Effector memory CD4-positive, alpha-beta T cell (primary cell): ENCODE measurements around the gene EIF4EBP3.

ENCODE experiments used
- DNase-seq, 3 donors: peaks; one replicate each; pipeline ENCODE4 v3.0.0-alpha.2; 2020
- H3K27ac ChIP-seq: 2 replicates; pipeline ENCODE4 v1.7.0; 2013; ENCODE audit warnings: mild to moderate bottlenecking, low read length, moderate library complexity; ENCODE audit not compliant: insufficient read depth, poor library complexity, severe bottlenecking
- H3K27me3 ChIP-seq: replicated peaks from 2 replicates; pipeline ENCODE4 v1.7.0; 2013; ENCODE audit warnings: mild to moderate bottlenecking, low read length; ENCODE audit not compliant: insufficient read depth, control insufficient read depth, poor library complexity, severe bottlenecking
- H3K36me3 ChIP-seq: 2 replicates; pipeline ENCODE4 v1.7.0; 2013; ENCODE audit warnings: mild to moderate bottlenecking, low read length, moderate library complexity; ENCODE audit not compliant: control insufficient read depth, insufficient read depth
- H3K4me1 ChIP-seq: 2 replicates; pipeline ENCODE4 v1.7.0; 2013; ENCODE audit warnings: low read length, mild to moderate bottlenecking; ENCODE audit not compliant: control insufficient read depth, insufficient read depth, poor library complexity, severe bottlenecking
- H3K4me3 ChIP-seq: 2 replicates; pipeline ENCODE4 v1.7.0; 2013; ENCODE audit warnings: low read length, low read depth, mild to moderate bottlenecking; ENCODE audit not compliant: insufficient read depth, poor library complexity, severe bottlenecking
- H3K9me3 ChIP-seq: 2 replicates; pipeline ENCODE4 v1.7.0; 2013; ENCODE audit warnings: mild to moderate bottlenecking, low read length, moderate library complexity; ENCODE audit not compliant: control insufficient read depth

Gene EIF4EBP3

GRCh38 chr5:140555747-140556312 lies 8.4 kb downstream of the EIF4EBP3 start:
- H3K27ac ChIP-seq: peak overlapping the region; percentile 93
- no peaks in the 10 kb centered on the region for H3K9me3 ChIP-seq
- DNase-seq: no peak
- H3K4me1 ChIP-seq: peaks cover 15% of the 10 kb centered on the region
- H3K27me3 ChIP-seq: no peaks in the 10 kb centered on the region
- H3K4me3 ChIP-seq: peak overlapping the region; percentile 85
- H3K36me3 ChIP-seq: peaks cover 13% of the 10 kb centered on the region

GRCh38 chr5:140556438-140556837 lies 9.0 kb downstream of the EIF4EBP3 start:
- Histone ChIP-seq H3K36me3 (peaks cover 14% of the 10 kb centered on the region), H3K27me3 (no peaks in the 10 kb centered on the region), H3K27ac (peak overlapping the region; percentile 93), H3K4me3 (peak overlapping the region; percentile 85), H3K9me3 (no peaks in the 10 kb centered on the region), H3K4me1 (peaks cover 15% of the 10 kb centered on the region)
- DNase-seq: no peak

DNA sequence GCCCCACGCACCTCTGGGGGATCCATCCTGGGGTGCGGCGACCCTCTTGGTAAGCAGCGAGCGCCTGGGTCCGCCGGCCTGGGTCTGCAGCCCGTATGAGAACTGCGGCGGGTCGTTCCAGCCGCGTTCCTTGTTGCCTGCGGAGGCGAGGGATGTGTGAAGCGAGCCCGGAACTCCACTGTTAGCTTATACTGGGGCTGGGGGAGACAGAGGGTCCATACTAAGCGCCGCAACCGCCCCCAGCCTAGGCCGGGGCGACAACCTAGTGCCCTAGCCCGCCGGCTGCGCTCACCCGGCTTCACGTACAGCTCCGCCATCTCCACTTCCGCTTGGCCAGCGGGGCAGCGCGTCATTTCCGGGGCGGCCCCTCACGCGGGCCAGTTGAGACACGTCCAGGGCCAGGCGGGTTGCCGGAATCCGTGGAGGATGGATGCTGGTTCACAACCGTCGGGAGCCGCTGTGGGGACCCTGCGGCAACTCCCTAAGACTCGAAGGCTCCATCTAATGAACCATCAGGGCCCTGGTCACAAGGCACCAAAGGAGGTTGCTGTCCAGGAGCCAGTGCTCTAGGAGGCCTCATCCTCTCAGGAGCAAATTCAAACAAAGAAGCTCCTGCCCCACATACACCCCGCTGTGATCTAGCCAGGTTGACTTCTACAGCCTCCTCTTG lies 9.8 kb downstream of the EIF4EBP3 start, which contains the start of gene SRA1:
TSS of gene SRA1 (minus strand) at position 338 of the 670 bp plus-strand sequence. CDS start at position 317, 21 bp downstream.
- Histone ChIP-seq H3K36me3 (peaks cover 9% of the 10 kb centered on the region), H3K9me3 (no peaks in the 10 kb centered on the region), H3K4me1 (peaks cover 15% of the 10 kb centered on the region), H3K27me3 (no peaks in the 10 kb centered on the region), H3K4me3 (peak within 1 kb of the TSS; percentile 85), H3K27ac (peak within 1 kb of the TSS; percentile 93)
- peak; percentile 69 to 84 (median 72) for DNase-seq

GRCh38 chr5:140557965-140558364 lies 10.5 kb downstream of the EIF4EBP3 start:
- Histone ChIP-seq H3K27me3 (no peaks in the 10 kb centered on the region), H3K36me3 (peaks cover 9% of the 10 kb centered on the region), H3K9me3 (no peaks in the 10 kb centered on the region), H3K4me3 (no peak overlapping the region), H3K4me1 (peaks cover 15% of the 10 kb centered on the region), H3K27ac (peak overlapping the region; percentile 93)
- DNase-seq: no peak

- Histone ChIP-seq H3K27ac (no peak overlapping the region), H3K4me3 (no peak overlapping the region), H3K36me3 (peaks cover 9% of the 10 kb centered on the region), H3K4me1 (peaks cover 18% of the 10 kb centered on the region), H3K9me3 (no peaks in the 10 kb centered on the region), H3K27me3 (no peaks in the 10 kb centered on the region)
- DNase-seq: no peak
Observed at GRCh38 chr5:140558542-140558941, 11.1 kb downstream of the EIF4EBP3 start.

- H3K27me3 ChIP-seq: no peaks in the 10 kb centered on the region
- H3K27ac ChIP-seq: no peak overlapping the region
- H3K4me3 ChIP-seq: no peak overlapping the region
- H3K9me3 ChIP-seq: no peaks in the 10 kb centered on the region
- peaks cover 9% of the 10 kb centered on the region for H3K36me3 ChIP-seq
- H3K4me1 ChIP-seq: peaks cover 26% of the 10 kb centered on the region
- no peak for DNase-seq
Observed at GRCh38 chr5:140560227-140560626, 12.8 kb downstream of the EIF4EBP3 start.

GRCh38 chr5:140561753-140562523 lies 14.5 kb downstream of the EIF4EBP3 start:
- Histone ChIP-seq H3K27ac (no peak overlapping the region), H3K36me3 (peaks cover 12% of the 10 kb centered on the region), H3K9me3 (no peaks in the 10 kb centered on the region), H3K4me3 (no peak overlapping the region), H3K27me3 (no peaks in the 10 kb centered on the region), H3K4me1 (peaks cover 18% of the 10 kb centered on the region)
- no peak for DNase-seq

DNA sequence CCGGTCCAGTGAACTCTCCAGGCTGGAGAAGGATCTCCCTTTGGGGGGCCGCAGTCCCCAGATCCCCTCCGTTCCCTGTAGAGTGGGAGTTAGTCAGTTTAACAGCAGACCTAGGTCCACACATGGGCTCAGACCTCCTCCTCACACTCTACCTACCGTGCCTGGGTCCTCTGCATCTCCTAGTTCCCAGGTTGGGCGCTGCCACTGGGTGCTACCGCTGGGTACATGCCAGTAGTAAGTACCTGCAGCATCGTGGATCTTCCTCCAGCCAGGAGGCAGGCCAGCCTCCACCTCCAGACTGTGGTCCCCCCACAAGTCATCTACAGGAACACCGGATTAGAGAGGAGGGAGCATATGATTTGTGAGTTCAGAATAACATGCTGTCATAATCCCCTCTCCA lies 16.1 kb downstream of the EIF4EBP3 start:
- H3K4me3 ChIP-seq: peak overlapping the region; percentile 59
- peaks cover 21% of the 10 kb centered on the region for H3K36me3 ChIP-seq
- H3K27me3 ChIP-seq: no peaks in the 10 kb centered on the region
- no peaks in the 10 kb centered on the region for H3K9me3 ChIP-seq
- H3K4me1 ChIP-seq: peaks cover 20% of the 10 kb centered on the region
- peak overlapping the region; percentile 89 for H3K27ac ChIP-seq
- DNase-seq: no peak

DNA sequence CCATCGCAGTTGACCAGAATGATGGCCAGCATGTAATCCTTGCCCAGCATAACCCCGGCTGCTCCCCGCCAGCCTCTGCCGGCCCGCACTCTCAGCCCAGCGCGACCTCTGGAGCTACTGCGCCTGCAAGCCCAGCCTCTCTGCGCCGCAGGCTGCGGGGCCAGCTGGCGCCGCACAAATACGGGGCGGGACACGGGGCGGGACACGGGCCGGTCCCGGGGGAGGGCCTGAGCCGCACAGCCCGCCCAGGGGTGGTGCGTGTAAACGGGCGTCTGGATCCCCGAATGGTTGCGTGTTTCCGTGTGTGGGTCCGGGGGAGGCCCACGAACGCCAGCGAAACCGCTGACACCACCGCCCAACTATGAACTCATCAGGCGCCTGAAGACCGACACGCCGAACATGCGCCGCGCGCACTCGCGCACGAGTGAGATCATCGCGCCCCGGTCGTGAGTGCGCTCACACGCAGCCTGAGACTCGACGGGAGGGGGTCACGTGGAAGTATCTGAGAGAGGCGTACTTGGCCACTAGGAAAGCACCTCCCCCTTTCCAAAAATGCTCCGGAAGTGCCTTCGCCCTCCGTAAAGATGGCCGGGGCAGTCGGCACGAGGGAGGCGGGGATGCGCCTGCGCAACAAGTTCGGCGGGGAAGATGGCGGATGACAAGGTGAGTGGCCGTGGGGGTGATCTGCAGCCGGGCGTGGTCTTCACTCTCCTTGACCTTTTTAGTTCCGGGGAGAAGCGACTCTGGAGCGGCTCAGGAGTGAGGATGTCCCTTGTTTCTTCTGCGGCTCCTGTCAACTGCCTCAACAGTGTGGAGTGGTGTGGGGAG lies 16.9 kb downstream of the EIF4EBP3 start, which contains the start of the genes APBB3 and SLC35A4:
TSS of gene APBB3 (minus strand) at position 403 of the 828 bp plus-strand sequence. CDS start at position 50, 353 bp downstream.
TSS of gene SLC35A4 (plus strand) at position 633 of the 828 bp plus-strand sequence. CDS start 2,342 bp downstream, outside the sequence.
- Histone ChIP-seq H3K27me3 (no peaks in the 10 kb centered on the region), H3K36me3 (peaks cover 21% of the 10 kb centered on the region)

More for the DNA sequence above, 16.9 kb downstream of the EIF4EBP3 start, which contains the start of the genes APBB3 and SLC35A4:
- Histone ChIP-seq H3K27ac (peak within 1 kb of the TSS; percentile 89), H3K9me3 (no peaks in the 10 kb centered on the region), H3K4me1 (peaks cover 22% of the 10 kb centered on the region), H3K4me3 (peak within 1 kb of the TSS; percentile 73)
- peak; percentile 98 for DNase-seq
